Pulmonary artery endothelial cell (primary cell): ENCODE results near the gene NMRK2. TPM values are rescaled to one million over a fixed set of nuclear protein-coding genes. Genes with fewer than 3 reads are reported as not detected.
A peak's percentile ranks its signal among the peaks of the same experiment; 100 is the strongest.
"Not testable (repeated sequence)": the region's sequence is repeated elsewhere in the genome, so short reads cannot be mapped to it uniquely, and the experiment has no call there.

Experiments used
- DNase-seq: peaks from one replicate; pipeline ENCODE4 v3.0.0-alpha.2; 2011; ENCODE audit warnings: low read depth, low spot score
- total RNA-seq: library from RNA; depleted of rRNA; stranded (reverse); fragments of >200 nt; gene quantifications from 2 replicates; pipeline ENCODE4 v1.2.3, GENCODE V29; 2014

Gene NMRK2
- total RNA-seq, 1 donor from 2014 or later: not detected

- DNase-seq: no peak
These were observed 31.7 kb downstream of the NMRK2 start for GRCh38 chr19:3964256-3965194.

DNA sequence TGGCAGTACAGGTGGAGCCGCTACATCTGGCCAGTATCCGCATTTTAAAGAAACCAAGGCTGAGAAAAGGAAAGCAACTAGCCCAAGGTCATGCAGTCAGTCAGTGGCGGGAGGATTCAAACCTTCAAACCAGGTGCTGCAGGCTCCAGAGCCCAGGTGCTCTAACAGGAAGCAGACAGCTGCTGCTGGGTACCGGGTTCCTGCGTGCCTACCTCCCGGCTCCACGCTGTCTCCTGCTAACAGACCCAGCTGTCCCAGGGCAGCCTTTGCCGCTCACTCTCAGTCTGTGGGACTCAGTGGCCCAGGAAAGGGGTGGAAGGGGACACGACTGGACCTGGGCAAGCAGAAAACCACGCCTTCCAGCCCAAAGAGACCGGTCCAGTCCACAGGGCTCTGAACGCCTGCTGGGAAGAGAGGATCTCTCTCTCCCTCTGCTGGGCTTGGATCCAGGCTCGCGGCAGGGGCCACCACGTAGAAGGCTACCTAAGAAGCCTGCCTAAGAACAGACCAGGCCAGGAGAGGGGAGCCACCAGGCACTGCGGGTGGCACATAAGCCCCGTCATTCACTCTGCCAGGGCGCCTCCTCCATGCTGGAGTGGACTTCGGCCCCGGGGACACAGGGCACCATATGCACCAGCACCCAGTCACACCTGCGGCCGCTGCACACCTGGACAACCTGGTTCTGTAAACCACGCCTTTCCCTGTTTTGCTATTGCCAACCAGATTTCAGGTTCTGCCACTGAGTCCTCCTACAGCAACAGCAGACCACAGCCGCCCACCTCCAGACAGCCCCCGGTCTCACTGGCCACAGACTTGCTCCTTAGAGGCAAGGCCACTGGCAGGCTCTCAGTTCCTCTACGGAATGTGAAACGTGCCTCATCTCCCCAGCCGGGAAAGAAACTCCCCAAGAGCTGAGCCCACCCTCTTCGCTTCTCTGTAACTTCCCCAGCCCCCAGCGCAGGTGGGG lies 33.5 kb downstream of the NMRK2 start:
- DNase-seq: no peak

GRCh38 chr19:3967983-3968382 lies 35.1 kb downstream of the NMRK2 start:
- DNase-seq: not testable (repeated sequence)

DNA sequence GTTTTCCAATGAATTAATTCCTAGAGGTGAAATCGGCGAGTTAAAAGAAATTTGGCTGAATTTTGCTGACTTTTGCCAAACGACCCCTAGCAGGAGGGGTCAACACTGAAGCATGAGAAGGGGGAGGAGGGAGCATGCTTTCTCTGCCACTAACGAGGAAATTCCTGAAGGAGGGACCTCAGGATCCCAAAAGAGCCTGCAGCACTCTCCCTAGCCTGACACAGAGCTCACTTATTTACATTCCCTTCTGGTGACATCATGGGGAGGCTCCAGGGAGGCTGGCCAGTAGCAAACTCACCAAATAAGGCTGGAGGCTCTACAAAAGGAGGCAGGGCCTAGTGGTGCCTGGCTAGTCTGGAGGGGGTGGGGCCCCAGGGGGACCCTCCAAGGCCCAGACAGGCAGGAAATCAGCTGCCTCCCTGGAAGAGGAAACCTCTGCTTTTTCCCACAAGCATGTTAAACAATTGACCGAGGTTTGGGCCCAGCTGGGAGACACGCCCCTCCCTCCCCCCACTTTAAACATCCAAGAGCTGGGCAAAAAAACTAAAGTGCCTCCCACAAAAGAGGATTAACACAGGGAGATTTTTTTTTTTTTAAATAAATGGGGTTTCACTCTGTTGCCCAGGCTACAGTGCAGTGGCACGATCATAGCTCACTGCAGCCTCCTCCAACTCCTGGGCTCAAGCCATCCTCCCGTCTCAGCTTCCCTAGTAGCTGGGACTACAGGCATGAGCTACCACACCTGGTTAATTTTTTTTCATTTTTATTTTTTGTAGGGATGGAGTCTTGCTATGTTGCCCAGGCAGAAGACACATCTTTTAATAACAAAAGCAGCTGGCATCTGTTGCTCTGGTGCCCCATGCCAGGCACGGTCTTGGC lies 35.9 kb downstream of the NMRK2 start:
- peak; percentile 100 for DNase-seq

DNA sequence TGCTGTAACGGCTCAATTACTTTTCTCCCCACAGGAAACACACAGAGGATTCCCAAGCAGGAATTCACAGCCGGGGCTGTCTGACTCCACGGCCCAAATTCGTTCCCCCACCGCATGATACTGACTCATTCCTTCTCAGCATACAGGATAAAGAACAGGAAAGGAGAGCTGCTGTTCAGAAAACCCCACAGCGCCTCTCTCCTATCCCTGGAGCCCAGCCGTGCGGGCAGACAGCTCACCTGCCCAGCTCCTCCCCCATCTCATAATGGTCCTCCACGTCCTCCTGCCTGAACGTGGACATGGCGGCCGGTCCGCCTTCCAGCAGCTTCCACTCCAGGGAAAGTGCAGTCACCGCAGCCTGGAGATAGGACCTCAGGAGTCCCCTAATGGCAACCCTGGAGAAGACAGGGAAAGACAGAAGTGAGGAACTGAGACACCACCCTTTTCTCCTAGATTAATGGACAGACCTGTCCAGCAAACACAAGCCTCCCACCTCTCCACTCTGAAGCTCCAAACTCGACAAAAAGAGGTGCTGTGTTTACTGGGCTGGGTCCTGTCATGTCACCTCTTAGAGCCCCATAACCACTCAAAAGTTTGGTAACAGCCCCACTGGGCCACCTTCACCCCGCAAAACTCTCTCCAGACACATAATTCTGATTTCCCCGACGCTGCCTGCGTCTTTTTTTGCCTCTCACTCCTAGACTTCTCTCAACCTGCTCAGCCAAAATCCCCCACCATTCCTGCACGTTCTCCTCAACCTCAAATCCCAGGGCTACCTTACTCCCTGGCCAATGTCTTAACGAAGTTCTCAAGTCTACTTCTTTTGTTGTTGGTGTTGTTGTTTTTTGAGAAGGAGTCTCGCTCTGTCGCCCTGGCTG lies 36.8 kb downstream of the NMRK2 start:
- DNase-seq: peak; percentile 63

GRCh38 chr19:3970313-3970807 lies 37.5 kb downstream of the NMRK2 start:
- DNase-seq: no peak

- DNase-seq: peak; percentile 93
These were observed 38.1 kb downstream of the NMRK2 start, which contains the start of gene DAPK3 for GRCh38 chr19:3970808-3971598. TSS of gene DAPK3 (minus strand) at chr19:3971099. CDS start at chr19:3969735, 1,364 bp downstream.

GRCh38 chr19:3975144-3975543 lies 42.3 kb downstream of the NMRK2 start:
- DNase-seq: no peak

DNA sequence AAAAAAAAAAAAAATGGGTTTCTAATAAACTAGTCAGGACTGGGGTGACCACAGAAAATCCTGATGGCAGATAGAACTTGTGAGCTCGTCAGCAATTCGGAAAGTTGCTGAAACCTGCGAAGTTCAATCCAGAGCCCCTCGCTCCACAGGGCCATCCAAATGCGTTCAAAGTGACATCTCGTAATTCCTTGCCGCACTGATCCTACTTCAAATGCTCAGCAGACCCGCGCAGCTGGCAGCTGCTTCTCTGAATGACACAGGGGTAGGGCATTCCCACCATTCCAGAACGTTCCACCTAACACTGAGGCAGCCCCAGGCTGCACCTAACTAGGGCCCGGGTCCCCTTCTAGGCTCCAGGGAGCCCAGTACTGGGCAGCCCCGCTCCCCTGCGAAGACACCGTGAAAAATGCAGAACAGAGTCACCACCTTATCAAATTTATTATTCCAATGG lies 42.8 kb downstream of the NMRK2 start:
- DNase-seq: no peak

DNA sequence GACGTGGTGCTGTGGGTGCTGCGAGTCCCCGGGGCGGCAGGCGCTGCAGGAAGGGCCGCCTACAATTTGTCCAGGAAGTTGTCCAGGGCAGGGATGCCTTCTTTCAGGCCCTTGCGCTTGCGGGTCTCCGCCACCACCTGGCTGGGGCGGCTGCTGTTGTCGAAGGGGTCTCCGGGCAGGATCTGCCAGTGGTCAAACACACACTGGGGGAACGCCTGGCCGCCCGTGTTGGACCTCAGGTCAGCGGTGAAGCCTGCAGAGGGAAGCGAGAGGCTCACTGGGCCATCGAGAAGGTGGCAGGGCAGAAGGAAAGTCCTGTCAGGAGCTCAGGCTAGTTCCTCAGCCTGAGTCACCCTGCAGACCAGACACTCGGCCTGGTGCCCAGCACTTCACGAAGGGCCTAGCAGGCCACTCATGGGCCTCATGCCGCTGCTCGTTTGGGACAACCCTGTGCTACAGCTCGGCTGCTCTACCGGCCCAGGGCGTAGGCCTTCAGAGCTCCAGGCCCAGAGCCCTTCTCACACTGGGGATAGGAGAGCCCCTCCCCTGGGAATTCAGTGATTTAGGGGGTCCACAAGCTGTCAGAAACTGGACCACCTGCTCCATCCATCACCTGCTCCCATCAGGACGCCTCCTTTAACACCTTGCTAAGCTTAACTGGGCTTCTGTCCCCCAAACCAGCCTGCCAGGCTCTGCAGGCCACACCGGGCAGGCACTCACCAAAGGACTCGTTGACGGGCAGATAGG lies 43.8 kb downstream of the NMRK2 start:
- no peak for DNase-seq

GRCh38 chr19:3977242-3978143 lies 44.6 kb downstream of the NMRK2 start:
- no peak for DNase-seq

DNA sequence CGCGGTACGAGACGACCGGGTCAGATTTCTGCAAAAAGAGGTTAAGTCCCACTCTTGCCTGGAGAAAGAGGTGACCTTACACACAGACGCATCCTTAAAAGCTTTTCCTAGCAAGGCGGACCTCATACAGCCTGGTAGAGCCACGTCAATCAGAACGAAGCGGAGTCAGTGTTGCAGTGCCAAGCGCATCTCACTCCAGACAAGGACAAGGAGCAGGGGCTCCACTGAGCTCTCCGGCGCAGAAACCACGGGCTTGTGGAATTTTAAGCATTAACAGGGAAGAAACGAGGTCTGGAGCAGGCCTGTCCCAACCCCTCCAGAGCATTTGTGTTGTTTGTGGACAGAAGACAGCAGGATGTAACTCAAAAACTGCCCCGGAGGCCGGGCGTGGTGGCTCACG lies 45.3 kb downstream of the NMRK2 start:
- no peak for DNase-seq

DNA sequence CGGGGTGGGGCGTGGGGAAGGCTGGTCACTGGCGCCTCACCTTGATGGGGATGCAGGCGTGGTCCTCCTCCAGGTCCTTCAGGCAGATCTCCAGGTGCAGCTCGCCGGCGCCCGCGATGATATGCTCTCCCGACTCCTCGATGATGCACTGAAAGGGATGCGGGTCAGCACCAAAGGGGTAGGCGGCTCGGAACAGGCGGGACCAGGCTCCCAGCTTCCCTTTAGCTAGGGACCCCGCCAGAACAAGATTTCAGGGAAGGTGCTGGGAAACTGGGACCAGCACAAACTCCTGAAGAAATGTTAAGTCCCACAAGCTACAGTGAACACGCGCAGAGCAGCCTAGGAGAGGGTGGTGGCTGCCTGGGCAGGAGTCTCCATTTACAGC lies 46.4 kb downstream of the NMRK2 start:
- DNase-seq: no peak

DNA sequence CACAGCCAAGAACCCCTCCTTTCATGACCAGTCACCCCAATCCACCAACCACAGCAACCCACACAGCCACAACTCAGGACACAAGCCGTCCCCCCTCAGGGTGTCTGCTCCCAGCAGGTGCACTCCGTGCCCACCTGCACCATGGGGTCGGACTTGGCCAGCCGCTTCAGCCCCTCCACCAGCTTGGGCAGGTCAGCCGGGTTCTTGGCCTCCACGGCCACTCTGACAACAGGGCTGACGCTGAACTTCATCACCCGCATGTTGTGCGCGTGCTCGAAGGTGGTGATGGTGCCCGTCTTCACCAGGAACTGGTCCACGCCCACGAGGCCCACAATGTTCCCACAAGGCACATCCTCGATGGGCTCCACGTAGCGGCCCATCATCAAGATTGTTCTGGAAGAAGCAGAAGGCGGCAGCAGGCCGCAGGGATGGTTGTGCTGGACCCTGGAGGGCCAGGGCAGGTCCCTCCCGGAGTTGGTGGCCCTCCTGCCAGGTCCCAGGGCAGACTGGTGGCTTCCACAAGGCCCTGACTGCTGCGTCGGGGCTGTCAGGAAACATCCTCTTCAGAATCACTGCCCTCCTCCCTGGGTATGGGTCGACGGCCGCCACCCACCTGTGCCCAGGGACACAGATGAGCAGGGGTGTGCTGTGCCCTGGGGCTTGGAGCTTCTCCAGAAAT lies 46.9 kb downstream of the NMRK2 start:
- DNase-seq: no peak

DNA sequence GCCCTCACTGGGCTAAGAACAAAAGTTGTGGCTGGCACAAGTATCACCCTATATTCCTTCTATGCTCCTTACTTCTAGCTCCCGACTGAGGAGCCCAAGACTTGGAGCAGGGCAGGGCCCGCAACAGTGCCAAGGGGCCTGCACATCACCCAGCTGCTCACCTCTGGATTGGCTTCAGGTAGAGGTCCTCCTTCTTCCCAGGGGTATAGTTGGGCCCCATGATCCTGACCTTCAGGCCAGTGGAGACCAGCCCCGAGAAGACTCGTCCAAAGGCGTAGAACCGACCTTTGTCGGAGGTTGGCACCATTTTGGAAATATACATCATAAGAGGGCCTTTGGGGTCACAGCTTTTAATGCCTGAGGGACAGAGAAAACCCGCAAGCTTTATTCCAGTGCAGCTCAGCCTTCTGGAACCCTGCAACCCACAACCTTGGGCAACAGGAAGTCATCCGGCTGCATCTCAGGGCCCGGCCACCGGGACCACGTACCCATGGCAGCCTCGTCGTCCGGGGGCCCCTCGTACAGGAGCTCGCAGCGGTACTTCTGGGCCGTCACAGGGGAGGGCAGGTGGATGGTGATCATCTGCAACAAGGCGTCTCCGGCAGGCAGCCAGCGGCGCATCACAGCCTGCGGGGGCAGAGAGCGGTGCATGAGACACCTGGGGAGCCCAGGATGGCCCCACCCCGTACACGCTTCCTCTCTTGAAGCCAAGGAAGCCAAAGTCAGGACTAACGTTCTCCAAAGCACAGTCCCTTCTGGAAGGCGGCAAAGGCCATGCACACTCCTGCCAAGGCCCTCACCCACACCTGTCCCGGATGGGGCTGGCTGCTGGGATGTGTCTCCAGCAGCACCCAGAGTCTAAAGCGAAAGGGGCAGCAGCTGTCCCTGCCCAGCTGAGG lies 47.7 kb downstream of the NMRK2 start:
- DNase-seq: no peak

DNA sequence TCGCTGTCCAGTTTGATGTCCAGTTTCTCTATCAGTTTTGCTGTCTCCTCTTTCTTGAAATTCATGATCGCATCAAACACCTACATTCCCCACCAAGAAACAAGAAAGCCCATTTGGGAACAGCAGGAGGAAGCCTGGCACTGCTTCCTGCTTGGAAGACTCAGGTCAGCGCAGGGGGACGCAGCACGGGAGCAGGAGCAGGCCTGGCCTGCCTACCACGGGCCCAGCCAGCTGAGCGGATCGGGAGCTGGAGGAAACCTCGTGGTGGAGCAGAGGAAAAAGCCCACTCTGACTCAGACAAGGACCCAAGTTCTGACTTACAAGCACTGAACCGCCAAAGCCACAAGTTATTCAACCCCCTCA lies 48.5 kb downstream of the NMRK2 start:
- no peak for DNase-seq
